Measurements from ENCODE around the gene ADK. TPM values are rescaled to one million over a fixed set of nuclear protein-coding genes. Genes with fewer than 3 reads are reported as not detected.
A peak's percentile ranks its signal among the peaks of the same experiment; 100 is the strongest.

Gene ADK
- total RNA-seq, 1 donor from 2014 or later, result 47.0 TPM

DNA sequence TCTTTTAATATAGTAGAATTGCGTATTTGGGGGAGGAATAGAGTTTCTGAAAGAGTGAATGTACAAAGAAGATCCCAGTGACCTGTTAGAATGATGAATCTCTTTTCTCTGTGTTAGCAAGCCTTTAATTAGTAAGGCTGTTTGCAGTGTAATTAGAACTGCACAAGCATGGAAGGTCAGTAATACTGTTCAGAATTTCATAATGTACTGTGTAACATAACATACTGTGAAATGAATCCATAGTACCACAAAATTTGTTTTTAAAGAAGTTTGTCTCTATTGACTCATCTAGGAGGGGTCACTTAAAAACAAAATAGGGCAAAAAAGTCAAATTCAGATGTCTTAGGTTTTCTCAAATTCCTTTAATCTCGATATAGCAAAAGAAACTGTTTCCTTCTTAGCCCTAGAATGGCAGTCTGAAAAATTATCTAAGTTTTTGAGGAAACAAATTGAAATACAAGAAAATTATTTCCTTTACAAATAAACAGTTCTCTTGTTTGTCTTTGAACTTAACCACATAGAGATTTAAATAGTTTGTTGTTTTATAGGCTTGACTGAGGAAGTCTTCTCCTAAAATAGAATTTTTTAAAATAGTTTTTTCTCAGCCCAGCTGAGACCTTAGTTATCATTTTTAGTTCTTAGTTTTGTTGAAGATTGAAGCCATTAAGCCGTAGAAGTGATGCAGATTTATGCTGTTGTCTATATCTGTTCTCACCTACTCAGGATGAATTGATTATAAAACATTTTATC, 12.5 kb downstream of the ADK start:
- H3K27ac Mint-ChIP-seq (ENCODE audit: unreplicated experiment), result peak overlapping the region; percentile 58
- H3K4me1 Mint-ChIP-seq (ENCODE audit: unreplicated experiment), result peaks cover 33% of the 10 kb centered on the region
- H3K27me3 Mint-ChIP-seq (ENCODE audit: unreplicated experiment), result no peaks in the 10 kb centered on the region
- no peaks in the 10 kb centered on the region for H3K36me3 Mint-ChIP-seq (ENCODE audit: unreplicated experiment)
- no peak for DNase-seq (ENCODE audit: extremely low spot score, unreplicated experiment)
- H3K4me3 Mint-ChIP-seq (ENCODE audit: unreplicated experiment), result no peak overlapping the region
- TF ChIP-seq, protein P1, sequence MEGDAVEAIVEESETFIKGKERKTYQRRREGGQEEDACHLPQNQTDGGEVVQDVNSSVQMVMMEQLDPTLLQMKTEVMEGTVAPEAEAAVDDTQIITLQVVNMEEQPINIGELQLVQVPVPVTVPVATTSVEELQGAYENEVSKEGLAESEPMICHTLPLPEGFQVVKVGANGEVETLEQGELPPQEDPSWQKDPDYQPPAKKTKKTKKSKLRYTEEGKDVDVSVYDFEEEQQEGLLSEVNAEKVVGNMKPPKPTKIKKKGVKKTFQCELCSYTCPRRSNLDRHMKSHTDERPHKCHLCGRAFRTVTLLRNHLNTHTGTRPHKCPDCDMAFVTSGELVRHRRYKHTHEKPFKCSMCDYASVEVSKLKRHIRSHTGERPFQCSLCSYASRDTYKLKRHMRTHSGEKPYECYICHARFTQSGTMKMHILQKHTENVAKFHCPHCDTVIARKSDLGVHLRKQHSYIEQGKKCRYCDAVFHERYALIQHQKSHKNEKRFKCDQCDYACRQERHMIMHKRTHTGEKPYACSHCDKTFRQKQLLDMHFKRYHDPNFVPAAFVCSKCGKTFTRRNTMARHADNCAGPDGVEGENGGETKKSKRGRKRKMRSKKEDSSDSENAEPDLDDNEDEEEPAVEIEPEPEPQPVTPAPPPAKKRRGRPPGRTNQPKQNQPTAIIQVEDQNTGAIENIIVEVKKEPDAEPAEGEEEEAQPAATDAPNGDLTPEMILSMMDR (IDR thresholded peaks at IDR 0.05), result no peak
- no peaks in the 10 kb centered on the region for H3K9me3 Mint-ChIP-seq (ENCODE audit: unreplicated experiment)

GRCh38 chr10:74164716-74165529, 13.9 kb downstream of the ADK start:
- H3K27ac Mint-ChIP-seq (ENCODE audit: unreplicated experiment), result peak overlapping the region; percentile 86
- H3K4me1 Mint-ChIP-seq (ENCODE audit: unreplicated experiment), result peaks cover 45% of the 10 kb centered on the region
- no peaks in the 10 kb centered on the region for H3K9me3 Mint-ChIP-seq (ENCODE audit: unreplicated experiment)
- DNase-seq (ENCODE audit: extremely low spot score, unreplicated experiment), result no peak
- H3K36me3 Mint-ChIP-seq (ENCODE audit: unreplicated experiment), result no peaks in the 10 kb centered on the region
- H3K27me3 Mint-ChIP-seq (ENCODE audit: unreplicated experiment), result no peaks in the 10 kb centered on the region
- TF ChIP-seq, protein P1 (IDR thresholded peaks at IDR 0.05), result no peak
- peak overlapping the region; percentile 26 for H3K4me3 Mint-ChIP-seq (ENCODE audit: unreplicated experiment)

GRCh38 chr10:74165530-74165901, 14.5 kb downstream of the ADK start:
- Mint-ChIP-seq H3K9me3 (ENCODE audit: unreplicated experiment) (no peaks in the 10 kb centered on the region), H3K4me1 (ENCODE audit: unreplicated experiment) (peaks cover 50% of the 10 kb centered on the region), H3K27me3 (ENCODE audit: unreplicated experiment) (no peaks in the 10 kb centered on the region), H3K4me3 (ENCODE audit: unreplicated experiment) (no peak overlapping the region), H3K36me3 (ENCODE audit: unreplicated experiment) (no peaks in the 10 kb centered on the region), H3K27ac (ENCODE audit: unreplicated experiment) (peak overlapping the region; percentile 87)
- DNase-seq (ENCODE audit: extremely low spot score, unreplicated experiment), result no peak
- TF ChIP-seq, protein P1 (IDR thresholded peaks at IDR 0.05), result no peak

- TF ChIP-seq, protein P1 (IDR thresholded peaks at IDR 0.05), result no peak
- H3K36me3 Mint-ChIP-seq (ENCODE audit: unreplicated experiment), result no peaks in the 10 kb centered on the region
- H3K27me3 Mint-ChIP-seq (ENCODE audit: unreplicated experiment), result no peaks in the 10 kb centered on the region
- no peak for DNase-seq (ENCODE audit: extremely low spot score, unreplicated experiment)
- peaks cover 52% of the 10 kb centered on the region for H3K4me1 Mint-ChIP-seq (ENCODE audit: unreplicated experiment)
- no peak overlapping the region for H3K4me3 Mint-ChIP-seq (ENCODE audit: unreplicated experiment)
- no peak overlapping the region for H3K27ac Mint-ChIP-seq (ENCODE audit: unreplicated experiment)
- H3K9me3 Mint-ChIP-seq (ENCODE audit: unreplicated experiment), result no peaks in the 10 kb centered on the region
Measured at GRCh38 chr10:74167443-74167842, 16.4 kb downstream of the ADK start.

DNA sequence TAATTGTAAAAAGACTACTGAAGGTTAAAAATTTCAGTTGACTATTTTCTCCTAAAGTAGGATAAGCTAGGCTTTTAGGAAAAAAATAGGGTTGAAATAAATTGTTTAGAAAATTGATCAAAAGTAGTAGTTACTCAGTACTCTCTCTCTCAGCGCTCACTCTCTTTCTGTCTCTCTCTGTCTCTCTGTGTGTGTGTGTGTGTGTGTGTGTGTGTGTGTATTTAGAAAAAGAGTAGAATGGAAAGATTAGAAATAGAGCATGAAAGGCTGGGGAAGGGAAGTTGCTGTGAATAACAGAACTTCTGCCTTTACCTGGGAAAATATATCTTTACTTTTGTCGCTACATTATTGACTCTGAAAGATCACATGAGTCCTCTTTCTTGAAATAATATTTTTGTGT, 20.6 kb downstream of the ADK start:
- no peaks in the 10 kb centered on the region for H3K9me3 Mint-ChIP-seq (ENCODE audit: unreplicated experiment)
- H3K4me1 Mint-ChIP-seq (ENCODE audit: unreplicated experiment), result peaks cover 36% of the 10 kb centered on the region
- no peak overlapping the region for H3K4me3 Mint-ChIP-seq (ENCODE audit: unreplicated experiment)
- H3K36me3 Mint-ChIP-seq (ENCODE audit: unreplicated experiment), result no peaks in the 10 kb centered on the region
- no peaks in the 10 kb centered on the region for H3K27me3 Mint-ChIP-seq (ENCODE audit: unreplicated experiment)
- DNase-seq (ENCODE audit: extremely low spot score, unreplicated experiment), result no peak
- TF ChIP-seq, protein P1 (IDR thresholded peaks at IDR 0.05), result no peak
- peak overlapping the region; percentile 27 for H3K27ac Mint-ChIP-seq (ENCODE audit: unreplicated experiment)
